Measurements from ENCODE around the gene FAM110D.

Gene FAM110D

GRCh38 chr1:26158908-26159742, at the start of gene FAM110D:
FAM110D (plus strand) TSS chr1:26159079; CDS start chr1:26161292, 2,213 bp downstream.
- no peak for TF ChIP-seq GATA2 (IDR thresholded peaks at IDR 0.05; ENCODE audit: low read depth, low read length)
- no peak for TF ChIP-seq GATA3 (IDR thresholded peaks at IDR 0.05; ENCODE audit: low read depth, low read length)

DNA sequence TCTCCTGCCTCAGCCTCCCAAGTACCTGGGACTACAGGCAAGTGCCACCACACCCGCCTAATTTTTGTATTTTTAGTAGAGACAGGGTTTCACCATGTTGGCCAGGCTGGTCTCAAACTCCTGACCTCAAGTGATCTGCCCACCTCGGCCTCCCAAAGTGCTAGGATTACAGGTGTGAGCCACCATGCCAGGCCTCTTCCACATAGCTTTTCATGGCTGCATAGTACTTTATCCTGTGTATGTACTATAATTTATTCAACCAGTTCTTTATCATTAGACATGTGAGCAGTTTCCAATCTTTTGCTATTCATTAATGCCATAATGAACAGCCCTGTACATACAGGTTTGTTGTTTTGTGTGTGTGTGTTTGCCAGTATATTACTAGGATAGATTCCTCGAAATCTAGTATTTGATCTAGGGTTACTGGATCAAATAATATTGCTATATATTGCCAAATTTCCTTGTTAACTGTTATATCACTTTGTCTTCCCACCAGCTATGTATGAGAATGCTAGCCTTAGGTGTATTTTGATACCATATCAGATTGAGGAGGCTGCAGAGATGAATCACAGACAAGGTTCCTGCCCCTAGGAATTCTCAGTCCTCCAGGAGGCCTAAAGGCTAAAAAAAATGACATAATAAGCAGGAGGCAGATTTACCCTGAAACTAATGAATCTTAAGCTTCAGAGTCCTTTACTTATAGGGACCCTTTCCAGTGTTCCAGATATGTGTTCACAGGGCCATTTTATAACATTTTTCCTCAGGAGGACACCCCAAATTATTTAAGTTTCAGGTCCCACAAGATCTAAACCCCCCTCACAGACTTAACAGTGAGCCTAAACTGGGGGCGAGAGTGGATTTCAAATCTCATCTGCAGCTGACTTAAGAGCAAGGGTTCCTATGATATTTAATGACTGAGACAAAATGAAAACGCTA, 49.4 kb upstream of the FAM110D start:
- TF ChIP-seq GATA3 (IDR thresholded peaks at IDR 0.05; ENCODE audit: low read depth, low read length) (no peak), GATA2 (IDR thresholded peaks at IDR 0.05; ENCODE audit: low read depth, low read length) (no peak)

- TF ChIP-seq GATA3 (IDR thresholded peaks at IDR 0.05; ENCODE audit: low read depth, low read length) (no peak), GATA2 (IDR thresholded peaks at IDR 0.05; ENCODE audit: low read depth, low read length) (no peak)
Measured at GRCh38 chr1:26110731-26111529, 47.9 kb upstream of the FAM110D start.

GRCh38 chr1:26111530-26112406, 47.1 kb upstream of the FAM110D start, which contains the start of gene PDIK1L:
PDIK1L (plus strand) TSS chr1:26111824; CDS start chr1:26114309, 2,485 bp downstream.
- TF ChIP-seq GATA3 (IDR thresholded peaks at IDR 0.05; ENCODE audit: low read depth, low read length) (no peak), GATA2 (IDR thresholded peaks at IDR 0.05; ENCODE audit: low read depth, low read length) (no peak)

DNA sequence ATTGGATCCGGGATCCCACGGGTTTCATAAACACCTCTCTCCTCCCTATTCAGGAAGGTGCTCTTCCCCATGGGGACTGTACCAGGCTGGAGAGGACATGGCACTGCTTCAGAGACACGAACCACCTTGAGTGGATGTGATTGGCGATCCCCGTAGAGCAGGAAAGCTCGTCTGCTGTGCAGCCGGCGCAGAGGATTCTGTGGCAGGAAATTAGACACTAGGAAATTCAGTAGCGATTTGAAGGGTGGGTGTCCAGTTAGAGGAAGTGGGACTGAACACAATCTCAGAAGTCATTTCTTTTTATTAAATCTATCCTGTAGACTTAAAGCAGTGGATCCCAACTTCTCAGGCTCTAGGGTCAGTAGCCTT, 46.5 kb upstream of the FAM110D start:
- TF ChIP-seq GATA3 (IDR thresholded peaks at IDR 0.05; ENCODE audit: low read depth, low read length) (no peak), GATA2 (IDR thresholded peaks at IDR 0.05; ENCODE audit: low read depth, low read length) (no peak)

GRCh38 chr1:26114165-26114927, 44.5 kb upstream of the FAM110D start:
- TF ChIP-seq GATA3 (IDR thresholded peaks at IDR 0.05; ENCODE audit: low read depth, low read length) = no peak
- TF ChIP-seq GATA2 (IDR thresholded peaks at IDR 0.05; ENCODE audit: low read depth, low read length) = no peak

DNA sequence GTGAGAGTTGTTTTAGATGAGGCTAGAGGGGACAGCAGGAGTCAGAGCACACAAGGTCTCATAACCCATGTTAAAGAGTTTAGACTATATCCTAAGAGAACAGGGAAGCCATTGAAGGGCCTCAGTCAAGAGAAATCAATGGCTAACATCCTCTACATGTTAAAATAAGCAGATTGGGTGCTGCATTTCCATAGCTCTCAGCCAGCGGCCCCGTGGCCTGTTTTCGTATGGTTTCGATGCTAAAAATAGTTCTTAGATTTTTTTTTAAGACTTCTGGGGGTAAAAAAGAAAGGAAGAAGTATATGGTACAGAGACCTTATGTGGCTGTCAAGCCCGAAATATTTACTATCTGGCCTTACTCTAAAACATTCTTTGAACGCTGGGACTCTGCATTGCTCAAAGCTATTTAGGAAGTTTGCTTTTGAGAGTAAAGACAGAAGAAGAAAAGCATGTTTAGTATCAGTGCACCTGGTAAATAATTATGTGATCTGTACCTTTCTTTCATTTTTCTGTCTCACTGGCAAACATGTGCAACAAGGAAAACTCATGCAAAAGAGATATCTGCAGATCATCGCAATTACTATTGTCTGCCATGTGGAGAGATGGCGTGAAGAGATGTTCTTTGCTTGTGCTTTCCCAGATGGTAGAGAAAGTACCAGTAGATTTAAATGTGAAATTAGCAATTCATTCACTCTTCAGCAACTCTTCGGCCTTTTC, 38.8 kb upstream of the FAM110D start:
- TF ChIP-seq GATA3 (IDR thresholded peaks at IDR 0.05; ENCODE audit: low read depth, low read length) (no peak), GATA2 (IDR thresholded peaks at IDR 0.05; ENCODE audit: low read depth, low read length) (no peak)

GRCh38 chr1:26121854-26122773, 36.8 kb upstream of the FAM110D start:
- TF ChIP-seq GATA3 (IDR thresholded peaks at IDR 0.05; ENCODE audit: low read depth, low read length) (peak; percentile 85), GATA2 (IDR thresholded peaks at IDR 0.05; ENCODE audit: low read depth, low read length) (peak; percentile 93)

DNA sequence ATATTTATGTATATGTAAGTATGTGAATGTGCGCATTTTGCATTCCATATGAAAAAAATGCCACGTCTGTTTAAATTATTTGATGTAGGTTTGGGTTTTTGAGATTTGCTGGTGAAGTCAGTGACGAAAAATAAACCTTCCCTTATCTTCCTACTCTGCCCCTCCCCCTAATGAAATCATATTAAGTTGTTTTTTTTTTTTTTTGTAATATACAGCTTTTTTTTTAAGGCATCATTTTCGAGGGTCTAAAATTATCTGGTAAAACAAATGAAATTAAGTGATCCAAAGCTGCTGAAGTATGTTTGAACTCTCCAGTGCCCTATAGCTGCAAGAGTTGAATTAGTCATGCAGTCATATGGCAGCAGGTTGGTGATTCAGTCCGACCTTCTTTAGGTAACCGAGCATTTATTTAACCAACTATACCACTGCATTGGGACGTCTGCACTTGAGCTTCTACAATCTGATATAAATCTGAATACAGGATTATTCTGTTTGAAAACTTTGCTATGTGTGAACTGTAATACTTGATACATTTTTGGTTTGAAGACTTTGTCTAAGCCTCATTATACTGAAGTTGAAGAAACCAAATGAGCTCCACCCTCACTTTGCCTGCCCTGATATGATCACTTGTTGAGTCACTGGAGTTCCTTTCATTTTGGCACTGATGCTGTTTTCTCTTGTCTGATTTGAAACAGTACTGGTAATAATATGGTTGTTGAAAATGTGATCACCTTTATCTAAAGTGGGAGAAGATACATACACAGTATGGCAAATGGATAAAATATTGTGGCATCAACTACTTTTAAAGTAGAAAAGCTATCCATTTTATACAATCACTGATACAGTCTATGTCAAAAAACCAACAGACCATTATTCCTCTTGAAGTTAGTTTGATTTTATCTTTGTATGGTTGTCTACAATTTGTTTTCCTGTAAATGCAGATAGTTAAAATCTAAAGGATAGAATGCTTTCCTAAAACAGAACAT, 35.6 kb upstream of the FAM110D start:
- TF ChIP-seq GATA2 (IDR thresholded peaks at IDR 0.05; ENCODE audit: low read depth, low read length) (no peak), GATA3 (IDR thresholded peaks at IDR 0.05; ENCODE audit: low read depth, low read length) (no peak)
